HFF-Myc (cell line): Measurements from ENCODE around the gene MICOS13.

Experiments
- DNase-seq: peaks from one replicate; pipeline ENCODE4 v3.0.0-alpha.2; 2011; ENCODE audit warnings: low read depth; ENCODE audit errors: extremely low read depth
- H3K4me3 ChIP-seq: replicated peaks from 2 replicates; pipeline ENCODE4 v1.5.1; 2011; ENCODE audit warnings: low read depth, mild to moderate bottlenecking, control low read depth, low read length
- TF ChIP-seq, protein P1 (sequence below): IDR thresholded peaks from 2 replicates; pipeline ENCODE4 v1.5.1; 2012; ENCODE audit warnings: mild to moderate bottlenecking, low read depth, low read length, control low read depth; ENCODE audit errors: missing control alignments

MICOS13 gene

GRCh38 chr19:5678071-5678718 lies 2.1 kb downstream of the MICOS13 start:
- TF ChIP-seq, protein P1, sequence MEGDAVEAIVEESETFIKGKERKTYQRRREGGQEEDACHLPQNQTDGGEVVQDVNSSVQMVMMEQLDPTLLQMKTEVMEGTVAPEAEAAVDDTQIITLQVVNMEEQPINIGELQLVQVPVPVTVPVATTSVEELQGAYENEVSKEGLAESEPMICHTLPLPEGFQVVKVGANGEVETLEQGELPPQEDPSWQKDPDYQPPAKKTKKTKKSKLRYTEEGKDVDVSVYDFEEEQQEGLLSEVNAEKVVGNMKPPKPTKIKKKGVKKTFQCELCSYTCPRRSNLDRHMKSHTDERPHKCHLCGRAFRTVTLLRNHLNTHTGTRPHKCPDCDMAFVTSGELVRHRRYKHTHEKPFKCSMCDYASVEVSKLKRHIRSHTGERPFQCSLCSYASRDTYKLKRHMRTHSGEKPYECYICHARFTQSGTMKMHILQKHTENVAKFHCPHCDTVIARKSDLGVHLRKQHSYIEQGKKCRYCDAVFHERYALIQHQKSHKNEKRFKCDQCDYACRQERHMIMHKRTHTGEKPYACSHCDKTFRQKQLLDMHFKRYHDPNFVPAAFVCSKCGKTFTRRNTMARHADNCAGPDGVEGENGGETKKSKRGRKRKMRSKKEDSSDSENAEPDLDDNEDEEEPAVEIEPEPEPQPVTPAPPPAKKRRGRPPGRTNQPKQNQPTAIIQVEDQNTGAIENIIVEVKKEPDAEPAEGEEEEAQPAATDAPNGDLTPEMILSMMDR: no peak
- no peak for DNase-seq
- no peak overlapping the region for H3K4me3 ChIP-seq

DNA sequence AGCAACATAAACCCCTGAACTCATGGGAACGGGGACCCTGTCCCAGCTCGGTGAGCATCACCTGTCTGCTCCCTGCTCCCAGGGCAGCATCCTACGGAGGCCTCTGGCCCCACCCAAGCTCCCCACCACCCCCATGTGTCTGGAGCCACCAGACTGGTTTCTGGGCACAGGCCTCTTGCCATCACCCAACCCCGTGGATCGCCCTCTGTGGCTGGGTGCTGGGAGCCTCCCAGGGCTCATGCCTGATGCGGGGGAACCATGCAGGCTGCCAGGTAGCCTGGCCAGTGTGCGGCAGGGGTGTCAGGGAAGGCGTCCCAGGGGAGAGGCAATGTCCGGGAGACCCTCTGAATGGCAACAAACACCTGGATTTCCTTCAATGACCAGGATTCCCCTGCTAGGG lies 2.7 kb downstream of the MICOS13 start:
- TF ChIP-seq, protein P1: no peak
- no peak overlapping the region for H3K4me3 ChIP-seq
- DNase-seq: no peak

DNA sequence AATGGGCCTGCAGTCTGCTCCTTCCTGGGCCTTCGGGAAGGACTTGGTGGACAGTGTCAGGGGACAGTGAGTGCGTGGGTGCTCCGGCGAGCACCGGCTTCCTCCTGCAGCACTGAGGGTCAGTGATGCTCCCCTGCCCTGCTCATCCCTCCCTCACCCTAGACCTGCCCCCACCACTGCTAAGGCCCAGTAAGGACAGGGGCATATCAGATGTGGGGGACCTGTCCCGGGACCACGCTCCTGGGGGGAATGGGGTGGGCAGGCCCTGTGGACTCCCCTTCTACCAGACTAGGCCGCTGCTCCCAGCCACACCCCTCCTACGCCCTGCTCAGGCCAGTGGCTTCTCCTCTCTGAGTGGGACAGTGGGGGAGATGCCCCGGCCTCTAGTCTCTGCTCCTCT lies 3.2 kb downstream of the MICOS13 start:
- no peak for DNase-seq
- H3K4me3 ChIP-seq: no peak overlapping the region
- TF ChIP-seq, protein P1: no peak

DNA sequence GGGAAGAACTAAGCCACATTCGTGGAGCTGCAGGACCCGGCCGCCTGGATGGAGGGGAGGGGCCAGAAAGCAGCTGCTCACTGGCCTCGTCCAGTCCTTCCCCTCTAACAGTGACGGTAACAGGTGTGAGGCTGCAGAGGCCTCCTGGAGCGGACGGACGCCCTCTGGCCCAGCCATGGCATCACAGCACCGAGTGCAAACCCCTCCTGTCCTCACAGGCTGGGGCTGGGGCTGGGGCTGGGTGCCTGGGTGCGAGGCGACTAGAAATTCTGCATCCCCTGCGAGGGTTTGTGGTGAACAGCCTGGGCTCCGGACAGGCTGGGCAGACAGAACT lies 3.6 kb downstream of the MICOS13 start:
- no peak overlapping the region for H3K4me3 ChIP-seq
- TF ChIP-seq, protein P1: no peak
- DNase-seq: no peak

GRCh38 chr19:5676105-5676771 lies 4.1 kb downstream of the MICOS13 start:
- TF ChIP-seq, protein P1: no peak
- no peak overlapping the region for H3K4me3 ChIP-seq
- DNase-seq: no peak

DNA sequence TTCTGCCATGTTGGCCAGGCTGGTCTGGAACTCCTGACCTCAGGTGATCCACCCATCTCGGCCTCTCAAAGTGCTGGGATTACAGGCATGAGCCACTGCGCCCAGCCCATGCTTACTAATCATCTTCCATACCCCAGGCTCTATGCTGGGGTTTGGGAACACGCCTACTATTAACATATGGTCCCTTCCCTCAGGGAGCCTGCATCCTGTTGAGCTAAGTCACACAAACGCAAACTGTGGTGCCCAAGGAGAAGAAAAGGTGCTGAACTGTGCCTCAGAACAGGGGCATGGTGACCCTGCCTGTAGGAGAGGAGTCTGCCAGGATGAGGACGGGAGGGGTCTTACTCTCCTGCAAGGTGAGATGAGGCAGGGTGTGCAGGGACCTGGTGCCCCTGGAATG lies 5.6 kb downstream of the MICOS13 start:
- TF ChIP-seq, protein P1: no peak
- no peak overlapping the region for H3K4me3 ChIP-seq
- DNase-seq: no peak
